HepG2 (cell line): ENCODE measurements around the gene IP6K1. TPM values are rescaled to one million over a fixed set of nuclear protein-coding genes. Genes with fewer than 3 reads are reported as not detected.

Experiments
- CAMTA2 ChIP-seq: sonication (generic); formaldehyde crosslinking; IDR thresholded peaks from 2 replicates; pipeline ENCODE4 v1.4.0; 2020; ENCODE audit warnings: mild to moderate bottlenecking, missing genetic modification reagents, borderline replicate concordance
- CENPT ChIP-seq: sonication (generic); formaldehyde crosslinking; IDR thresholded peaks from 2 replicates; pipeline ENCODE4 v1.8.0; 2022; ENCODE audit warnings: low read depth, mild to moderate bottlenecking, moderate library complexity, missing genetic modification reagents
- IKZF1 ChIP-seq: fragments of 450-650 bp; IDR thresholded peaks from 2 replicates; pipeline ENCODE4 v1.7.1; 2016
- JUNB ChIP-seq: sonication (generic); formaldehyde crosslinking; IDR thresholded peaks from 2 replicates; pipeline ENCODE4 v1.8.0; 2022; ENCODE audit warnings: missing genetic modification reagents, mild to moderate bottlenecking, borderline replicate concordance
- KDM5B ChIP-seq: sonication (generic); formaldehyde crosslinking; IDR thresholded peaks from 2 replicates; pipeline ENCODE4 v1.4.0; 2020; ENCODE audit warnings: missing genetic modification reagents, mild to moderate bottlenecking, borderline replicate concordance
- MATR3 ChIP-seq: sonication (generic); formaldehyde crosslinking; IDR thresholded peaks from 2 replicates; pipeline ENCODE4 v1.4.0; 2020; ENCODE audit warnings: missing genetic modification reagents
- RARA ChIP-seq: IDR thresholded peaks from 2 replicates; pipeline ENCODE4 v1.6.1; 2016; ENCODE audit warnings: missing genetic modification reagents, missing compliant biosample characterization
- RFX5 ChIP-seq: IDR thresholded peaks from 2 replicates; pipeline ENCODE4 v1.6.1; 2011; ENCODE audit warnings: low read depth, low read length, improper control_type of control experiment
- TAF1 ChIP-seq: sonication (generic); formaldehyde crosslinking; IDR thresholded peaks from 2 replicates; pipeline ENCODE4 v1.4.0; 2020; ENCODE audit warnings: missing genetic modification reagents
- TBL1XR1 ChIP-seq: fragments of 150-350 bp; IDR thresholded peaks from 2 replicates; pipeline ENCODE4 v1.6.1; 2014; ENCODE audit warnings: borderline replicate concordance, low read length; ENCODE audit not compliant: partially characterized antibody
- ZBTB1 ChIP-seq: sonication (generic); formaldehyde crosslinking; IDR thresholded peaks from 2 replicates; pipeline ENCODE4 v1.4.0; 2020; ENCODE audit warnings: missing genetic modification reagents, borderline replicate concordance
- ZNF207 ChIP-seq: fragments of 450-650 bp; IDR thresholded peaks from 2 replicates; pipeline ENCODE4 v1.6.1; 2016; ENCODE audit warnings: antibody characterized with exemption, borderline replicate concordance
- ZNF317 ChIP-seq: sonication (generic); formaldehyde crosslinking; IDR thresholded peaks from 2 replicates; pipeline ENCODE4 v1.5.0; 2020; ENCODE audit warnings: mild to moderate bottlenecking, missing genetic modification reagents
- ZNF383 ChIP-seq: sonication (generic); formaldehyde crosslinking; IDR thresholded peaks from 2 replicates; pipeline ENCODE4 v1.4.0; 2020; ENCODE audit warnings: missing genetic modification reagents, mild to moderate bottlenecking, borderline replicate concordance
- ZNF501 ChIP-seq: sonication (generic); formaldehyde crosslinking; IDR thresholded peaks from 2 replicates; pipeline ENCODE4 v1.5.1; 2020; ENCODE audit warnings: mild to moderate bottlenecking, moderate library complexity, missing genetic modification reagents
- ZNF670 ChIP-seq: sonication (generic); formaldehyde crosslinking; IDR thresholded peaks from 2 replicates; pipeline ENCODE4 v1.8.0; 2022; ENCODE audit warnings: mild to moderate bottlenecking, missing genetic modification reagents, borderline replicate concordance
- ZNF737 ChIP-seq: sonication (generic); formaldehyde crosslinking; IDR thresholded peaks from 2 replicates; pipeline ENCODE4 v1.5.0; 2020; ENCODE audit warnings: missing genetic modification reagents, mild to moderate bottlenecking, borderline replicate concordance
- ZNF747 ChIP-seq: sonication (generic); formaldehyde crosslinking; IDR thresholded peaks from 2 replicates; pipeline ENCODE4 v1.8.1; 2023; ENCODE audit warnings: missing genetic modification reagents, mild to moderate bottlenecking, borderline replicate concordance
- ZNF773 ChIP-seq: sonication (generic); formaldehyde crosslinking; IDR thresholded peaks from 2 replicates; pipeline ENCODE4 v1.4.0; 2020; ENCODE audit warnings: missing genetic modification reagents, borderline replicate concordance
- ZNF776 ChIP-seq: sonication (generic); formaldehyde crosslinking; IDR thresholded peaks from 2 replicates; pipeline ENCODE4 v1.4.0; 2020; ENCODE audit warnings: mild to moderate bottlenecking, missing genetic modification reagents
- ZNF781 ChIP-seq: sonication (generic); formaldehyde crosslinking; IDR thresholded peaks from 2 replicates; pipeline ENCODE4 v1.5.1; 2020; ENCODE audit warnings: borderline replicate concordance, mild to moderate bottlenecking, missing genetic modification reagents; ENCODE audit errors: not compliant biosample characterization
- polyA plus RNA-seq, 8 experiments: library from polyadenylated mRNA; depleted of rRNA in 3 of 8; stranded (reverse) in 7 of 8; unstranded in 1 of 8; fragments of >200 nt; fragmentation: Illumina TruSeq in 4 of 8; extraction: Trizol in 4 of 8; gene quantifications; 2 replicates each; pipeline versions ENCODE4 v1.2.1 to v1.2.3, GENCODE V29; 2011 to 2016; ENCODE audit warnings: low read depth in 4 of 8, missing spikeins in 1 of 8, mixed read lengths in 1 of 8; ENCODE audit not compliant: insufficient read depth in 1 of 8
- total RNA-seq, 5 experiments: library from RNA; depleted of rRNA; stranded (reverse); fragments of >200 nt; fragmentation: Illumina TruSeq; extraction: Trizol; gene quantifications; 2 replicates each; pipeline ENCODE4 v1.2.3, GENCODE V29; 2016; ENCODE audit warnings: low read depth in 1 of 5
- TF ChIP-seq, protein P1 (sequence below): sonication (generic); formaldehyde crosslinking; IDR thresholded peaks from 2 replicates; pipeline ENCODE4 v1.4.0; 2020; ENCODE audit warnings: mild to moderate bottlenecking, missing genetic modification reagents
- TF ChIP-seq, protein P2 (sequence below): sonication (generic); formaldehyde crosslinking; IDR thresholded peaks from 2 replicates; pipeline ENCODE4 v1.8.0; 2022; ENCODE audit warnings: mild to moderate bottlenecking, missing genetic modification reagents; ENCODE audit not compliant: insufficient replicate concordance
- TF ChIP-seq, protein P3 (sequence below): sonication (generic); formaldehyde crosslinking; IDR thresholded peaks from 2 replicates; pipeline ENCODE4 v1.8.1; 2022; ENCODE audit warnings: low read depth, mild to moderate bottlenecking, missing genetic modification reagents
- TF ChIP-seq, protein P4 (sequence below): IDR thresholded peaks from 2 replicates; pipeline ENCODE4 v1.6.1; 2016; ENCODE audit warnings: mild to moderate bottlenecking

Gene IP6K1
- total and polyA plus RNA-seq, 2 of the 13 experiments (the other 11 are each of a cell fraction or from before 2014, with no cell fraction given) = 17.7 to 29.7 TPM

DNA sequence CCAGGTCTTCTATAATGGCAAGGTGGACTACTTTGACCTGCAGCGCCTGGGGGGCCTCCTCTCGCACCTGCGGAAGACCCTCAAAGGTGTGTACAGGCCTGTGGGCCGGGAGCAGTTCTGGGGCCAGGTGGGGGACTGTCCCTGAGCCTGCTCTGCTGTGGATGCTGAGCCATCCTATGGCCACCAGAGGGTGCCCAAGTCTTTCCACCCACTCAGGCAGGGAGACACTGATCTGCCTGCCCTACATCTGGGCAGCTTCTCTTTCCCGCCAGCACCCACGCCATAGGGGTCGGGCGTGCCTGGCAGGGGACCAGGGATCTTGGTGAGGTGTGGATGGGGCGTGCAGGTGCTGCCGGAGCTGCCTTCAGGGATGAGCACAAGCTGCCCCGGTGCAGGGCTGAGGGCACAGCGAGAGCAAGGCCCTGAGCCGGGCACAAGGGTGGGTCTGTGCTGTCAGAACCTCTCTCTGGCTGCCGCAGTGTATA lies 82.9 kb downstream of the IP6K1 start (continued):
- TF ChIP-seq ZNF501 (CRISPR knock-in tag) (peak; percentile 38; the same call in 1 of the 2 replicates), CENPT (CRISPR knock-in tag) (no peak), ZNF776 (CRISPR knock-in tag) (no peak), TBL1XR1 (no peak), CAMTA2 (CRISPR knock-in tag) (no peak), ZNF773 (CRISPR knock-in tag) (no peak), IKZF1 (no peak), ZNF670 (CRISPR knock-in tag) (no peak), RARA (CRISPR knock-in tag) (no peak), ZNF383 (CRISPR knock-in tag) (no peak), ZNF747 (CRISPR knock-in tag) (no peak), ZNF781 (CRISPR knock-in tag) (no peak), ZNF737 (CRISPR knock-in tag) (no peak), JUNB (CRISPR knock-in tag) (no peak), TAF1 (CRISPR knock-in tag) (no peak), ZBTB1 (CRISPR knock-in tag) (no peak), ZNF207 (no peak), RFX5 (no peak), MATR3 (CRISPR knock-in tag) (no peak), KDM5B (0 out of 2 replicates have a peak, but pooled peaks have one; percentile 11), ZNF317 (CRISPR knock-in tag) (no peak)
- TF ChIP-seq, protein P1, sequence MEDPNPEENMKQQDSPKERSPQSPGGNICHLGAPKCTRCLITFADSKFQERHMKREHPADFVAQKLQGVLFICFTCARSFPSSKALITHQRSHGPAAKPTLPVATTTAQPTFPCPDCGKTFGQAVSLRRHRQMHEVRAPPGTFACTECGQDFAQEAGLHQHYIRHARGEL (CRISPR knock-in tag) = no peak
- TF ChIP-seq, protein P2, sequence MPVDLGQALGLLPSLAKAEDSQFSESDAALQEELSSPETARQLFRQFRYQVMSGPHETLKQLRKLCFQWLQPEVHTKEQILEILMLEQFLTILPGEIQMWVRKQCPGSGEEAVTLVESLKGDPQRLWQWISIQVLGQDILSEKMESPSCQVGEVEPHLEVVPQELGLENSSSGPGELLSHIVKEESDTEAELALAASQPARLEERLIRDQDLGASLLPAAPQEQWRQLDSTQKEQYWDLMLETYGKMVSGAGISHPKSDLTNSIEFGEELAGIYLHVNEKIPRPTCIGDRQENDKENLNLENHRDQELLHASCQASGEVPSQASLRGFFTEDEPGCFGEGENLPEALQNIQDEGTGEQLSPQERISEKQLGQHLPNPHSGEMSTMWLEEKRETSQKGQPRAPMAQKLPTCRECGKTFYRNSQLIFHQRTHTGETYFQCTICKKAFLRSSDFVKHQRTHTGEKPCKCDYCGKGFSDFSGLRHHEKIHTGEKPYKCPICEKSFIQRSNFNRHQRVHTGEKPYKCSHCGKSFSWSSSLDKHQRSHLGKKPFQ = no peak
- TF ChIP-seq, protein P3, sequence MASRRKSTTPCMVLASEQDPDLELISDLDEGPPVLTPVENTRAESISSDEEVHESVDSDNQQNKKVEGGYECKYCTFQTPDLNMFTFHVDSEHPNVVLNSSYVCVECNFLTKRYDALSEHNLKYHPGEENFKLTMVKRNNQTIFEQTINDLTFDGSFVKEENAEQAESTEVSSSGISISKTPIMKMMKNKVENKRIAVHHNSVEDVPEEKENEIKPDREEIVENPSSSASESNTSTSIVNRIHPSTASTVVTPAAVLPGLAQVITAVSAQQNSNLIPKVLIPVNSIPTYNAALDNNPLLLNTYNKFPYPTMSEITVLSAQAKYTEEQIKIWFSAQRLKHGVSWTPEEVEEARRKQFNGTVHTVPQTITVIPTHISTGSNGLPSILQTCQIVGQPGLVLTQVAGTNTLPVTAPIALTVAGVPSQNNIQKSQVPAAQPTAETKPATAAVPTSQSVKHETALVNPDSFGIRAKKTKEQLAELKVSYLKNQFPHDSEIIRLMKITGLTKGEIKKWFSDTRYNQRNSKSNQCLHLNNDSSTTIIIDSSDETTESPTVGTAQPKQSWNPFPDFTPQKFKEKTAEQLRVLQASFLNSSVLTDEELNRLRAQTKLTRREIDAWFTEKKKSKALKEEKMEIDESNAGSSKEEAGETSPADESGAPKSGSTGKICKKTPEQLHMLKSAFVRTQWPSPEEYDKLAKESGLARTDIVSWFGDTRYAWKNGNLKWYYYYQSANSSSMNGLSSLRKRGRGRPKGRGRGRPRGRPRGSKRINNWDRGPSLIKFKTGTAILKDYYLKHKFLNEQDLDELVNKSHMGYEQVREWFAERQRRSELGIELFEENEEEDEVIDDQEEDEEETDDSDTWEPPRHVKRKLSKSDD = no peak
- TF ChIP-seq, protein P4, sequence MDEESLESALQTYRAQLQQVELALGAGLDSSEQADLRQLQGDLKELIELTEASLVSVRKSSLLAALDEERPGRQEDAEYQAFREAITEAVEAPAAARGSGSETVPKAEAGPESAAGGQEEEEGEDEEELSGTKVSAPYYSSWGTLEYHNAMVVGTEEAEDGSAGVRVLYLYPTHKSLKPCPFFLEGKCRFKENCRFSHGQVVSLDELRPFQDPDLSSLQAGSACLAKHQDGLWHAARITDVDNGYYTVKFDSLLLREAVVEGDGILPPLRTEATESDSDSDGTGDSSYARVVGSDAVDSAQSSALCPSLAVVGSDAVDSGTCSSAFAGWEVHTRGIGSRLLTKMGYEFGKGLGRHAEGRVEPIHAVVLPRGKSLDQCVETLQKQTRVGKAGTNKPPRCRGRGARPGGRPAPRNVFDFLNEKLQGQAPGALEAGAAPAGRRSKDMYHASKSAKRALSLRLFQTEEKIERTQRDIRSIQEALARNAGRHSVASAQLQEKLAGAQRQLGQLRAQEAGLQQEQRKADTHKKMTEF = no peak
